Activated T-helper 2 cell treated with anti-CD3 and anti-CD28 coated beads, Interferon-gamma antibody, Interleukin-2, Interleukin-4, amounts not matched to agents 10 μg/mL and 5 μg/mL and 100 μg/mL, durations not matched to agents 14 hours and 24 hours and 36 hours (primary cell): ENCODE results near the gene NINL. TPM values are rescaled to one million over a fixed set of nuclear protein-coding genes. Genes with fewer than 3 reads are reported as not detected.
"Not testable (repeated sequence)": the region's sequence is repeated elsewhere in the genome, so short reads cannot be mapped to it uniquely, and the experiment has no call there.

Experiments
- DNase-seq: peaks from one replicate; pipeline ENCODE4 v3.0.0; 2021; ENCODE audit warnings: low spot score
- H3K27ac Mint-ChIP-seq: one replicate; pipeline ENCODE4 v1.8.0; 2021; ENCODE audit warnings: mixed read lengths
- H3K27me3 Mint-ChIP-seq: one replicate; pipeline ENCODE4 v1.8.0; 2021; ENCODE audit warnings: low read depth, mixed read lengths
- H3K36me3 Mint-ChIP-seq: one replicate; pipeline ENCODE4 v1.8.0; 2021; ENCODE audit warnings: low read depth, mixed read lengths
- H3K4me1 Mint-ChIP-seq: one replicate; pipeline ENCODE4 v1.8.0; 2021; ENCODE audit warnings: low read depth, mixed read lengths
- H3K4me3 Mint-ChIP-seq: one replicate; pipeline ENCODE4 v1.8.0; 2021; ENCODE audit warnings: low read depth, mild to moderate bottlenecking, moderate library complexity, mixed read lengths
- H3K9me3 Mint-ChIP-seq: one replicate; pipeline ENCODE4 v1.8.0; 2021; ENCODE audit warnings: mixed read lengths
- intact Hi-C: fragments of 100-400 bp; cut with micrococcal nuclease; formaldehyde crosslinking; loops from one replicate; pipeline ENCODE4 v1.15.1; 2023
- total RNA-seq: library from RNA; stranded (reverse); gene quantifications from 2 replicates; pipeline ENCODE4 v1.2.3, GENCODE V29; 2022

The NINL gene
- total RNA-seq, 1 donor from 2014 or later, result 6.9 TPM

- H3K27ac Mint-ChIP-seq, result no peak overlapping the region
- no peak for DNase-seq
- intact Hi-C loops, result no loop called here
- H3K9me3 Mint-ChIP-seq, result peaks cover 32% of the 10 kb centered on the region
- no peak overlapping the region for H3K4me3 Mint-ChIP-seq
- H3K27me3 Mint-ChIP-seq, result no peaks in the 10 kb centered on the region
- peaks cover 25% of the 10 kb centered on the region for H3K36me3 Mint-ChIP-seq
- H3K4me1 Mint-ChIP-seq, result no peaks in the 10 kb centered on the region
Observed at GRCh38 chr20:25511183-25511582, 74.1 kb downstream of the NINL start.

GRCh38 chr20:25510721-25511120, 74.6 kb downstream of the NINL start:
- Mint-ChIP-seq H3K4me1 (no peaks in the 10 kb centered on the region), H3K27ac (no peak overlapping the region), H3K36me3 (peaks cover 21% of the 10 kb centered on the region), H3K9me3 (peaks cover 27% of the 10 kb centered on the region), H3K27me3 (no peaks in the 10 kb centered on the region), H3K4me3 (no peak overlapping the region)
- DNase-seq, result no peak
- intact Hi-C loops, result no loop called here

DNA sequence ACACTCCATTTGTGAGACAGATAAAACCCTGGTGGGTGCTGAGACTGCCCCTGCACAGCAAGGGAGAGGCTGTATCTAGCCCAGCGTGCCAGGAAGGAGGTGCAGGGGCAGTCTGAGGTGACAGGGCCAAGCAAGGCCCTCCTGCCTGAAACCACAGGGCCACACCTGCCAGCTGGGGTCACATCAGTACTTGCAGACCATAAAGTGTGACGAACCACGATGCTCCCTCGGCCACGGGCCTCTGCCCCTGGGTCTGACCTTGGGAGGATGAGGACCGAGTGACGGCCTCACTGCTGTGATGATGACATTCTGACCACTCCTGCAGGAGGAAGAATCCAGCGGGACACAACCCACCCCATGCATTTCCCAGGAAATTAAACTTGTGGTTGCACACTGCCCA, 75.1 kb downstream of the NINL start:
- Mint-ChIP-seq H3K4me1 (no peaks in the 10 kb centered on the region), H3K4me3 (no peak overlapping the region), H3K9me3 (peaks cover 23% of the 10 kb centered on the region), H3K36me3 (peaks cover 18% of the 10 kb centered on the region), H3K27me3 (no peaks in the 10 kb centered on the region), H3K27ac (no peak overlapping the region)
- intact Hi-C loops, result no loop called here
- DNase-seq, result no peak

GRCh38 chr20:25509084-25509483, 76.2 kb downstream of the NINL start:
- Mint-ChIP-seq H3K36me3 (peaks cover 11% of the 10 kb centered on the region), H3K27ac (no peak overlapping the region), H3K4me3 (no peak overlapping the region), H3K9me3 (peaks cover 12% of the 10 kb centered on the region), H3K4me1 (no peaks in the 10 kb centered on the region), H3K27me3 (no peaks in the 10 kb centered on the region)
- no peak for DNase-seq
- intact Hi-C loops, result no loop called here

GRCh38 chr20:25508083-25508770, 77.1 kb downstream of the NINL start:
- no peak overlapping the region for H3K27ac Mint-ChIP-seq
- no peak overlapping the region for H3K4me3 Mint-ChIP-seq
- peaks cover 5% of the 10 kb centered on the region for H3K9me3 Mint-ChIP-seq
- intact Hi-C loops, result no loop called here
- H3K27me3 Mint-ChIP-seq, result no peaks in the 10 kb centered on the region
- H3K4me1 Mint-ChIP-seq, result no peaks in the 10 kb centered on the region
- H3K36me3 Mint-ChIP-seq, result peaks cover 4% of the 10 kb centered on the region
- DNase-seq, result no peak

DNA sequence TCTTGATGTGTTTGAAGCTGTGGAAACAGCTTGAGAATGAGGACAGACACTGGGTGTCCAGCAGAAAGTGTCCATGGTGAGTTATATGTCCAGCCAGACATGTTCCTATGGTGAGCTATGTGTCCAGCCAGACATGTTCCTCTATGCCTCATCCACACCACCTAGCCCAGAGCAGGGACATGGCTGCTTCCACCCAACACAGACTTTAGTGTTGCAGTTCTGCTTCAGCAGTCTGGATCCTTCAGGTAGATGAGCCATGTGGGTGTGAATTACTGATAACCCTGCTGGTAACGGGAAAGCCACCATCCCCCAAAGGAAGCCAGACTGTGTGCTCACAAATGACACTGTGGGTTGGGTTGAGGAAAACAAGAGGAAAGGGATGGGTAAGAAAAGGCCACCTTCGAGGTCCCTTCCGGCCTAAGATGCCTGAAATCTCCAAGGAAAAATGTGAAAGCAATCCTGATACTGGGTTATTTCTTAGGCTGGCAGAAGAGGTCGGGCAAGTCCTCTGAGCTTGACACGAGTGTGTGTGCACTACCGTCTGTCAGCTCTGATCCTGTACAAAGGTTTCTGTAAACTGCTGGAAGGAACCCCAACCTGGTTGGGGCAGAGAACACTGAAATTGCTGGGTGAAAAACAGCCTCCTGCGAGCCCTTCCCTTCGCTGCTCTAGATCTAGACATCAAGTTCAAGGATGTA, 77.8 kb downstream of the NINL start:
- Mint-ChIP-seq H3K4me1 (no peaks in the 10 kb centered on the region), H3K9me3 (no peaks in the 10 kb centered on the region), H3K4me3 (no peak overlapping the region), H3K27me3 (no peaks in the 10 kb centered on the region), H3K36me3 (no peaks in the 10 kb centered on the region), H3K27ac (no peak overlapping the region)
- intact Hi-C loops, result no loop called here
- no peak for DNase-seq

GRCh38 chr20:25504366-25505135, 80.8 kb downstream of the NINL start:
- DNase-seq, result no peak
- Mint-ChIP-seq H3K4me3 (no peak overlapping the region), H3K4me1 (no peaks in the 10 kb centered on the region), H3K36me3 (no peaks in the 10 kb centered on the region), H3K27ac (no peak overlapping the region), H3K9me3 (no peaks in the 10 kb centered on the region), H3K27me3 (no peaks in the 10 kb centered on the region)
- intact Hi-C loops, result no loop called here

- no peak overlapping the region for H3K27ac Mint-ChIP-seq
- no peaks in the 10 kb centered on the region for H3K36me3 Mint-ChIP-seq
Observed at GRCh38 chr20:25503936-25504335, 81.4 kb downstream of the NINL start.

DNA sequence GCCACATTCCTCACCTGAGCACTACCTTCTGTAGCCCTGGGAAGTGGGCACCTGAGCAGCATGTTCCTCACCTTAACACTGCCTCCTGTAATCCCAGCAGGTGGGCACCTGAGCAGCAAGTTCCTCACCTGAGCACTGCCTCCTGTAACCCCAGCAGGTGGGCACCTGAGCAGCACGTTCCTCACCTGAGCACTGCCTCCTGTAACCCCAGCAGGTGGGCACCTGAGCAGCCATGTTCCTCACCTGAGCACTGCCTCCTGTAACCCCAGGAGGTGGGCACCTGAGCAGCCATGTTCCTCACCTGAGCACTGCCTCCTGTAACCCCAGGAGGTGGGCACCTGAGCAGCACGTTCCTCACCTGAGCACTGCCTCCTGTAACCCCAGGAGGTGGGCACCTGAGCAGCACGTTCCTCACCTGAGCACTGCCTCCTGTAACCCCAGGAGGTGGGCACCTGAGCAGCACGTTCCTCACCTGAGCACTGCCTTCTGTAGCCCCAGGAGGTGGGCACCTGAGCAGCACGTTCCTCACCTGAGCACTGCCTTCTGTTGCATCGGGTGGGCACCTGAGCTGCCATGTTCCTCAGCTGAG, 82.2 kb downstream of the NINL start:
- H3K9me3 Mint-ChIP-seq, H3K4me1 Mint-ChIP-seq, H3K27me3 Mint-ChIP-seq, H3K27ac Mint-ChIP-seq, DNase-seq, H3K36me3 Mint-ChIP-seq, intact Hi-C loops, H3K4me3 Mint-ChIP-seq: not testable (repeated sequence)

More at GRCh38 chr20:25503936-25504335, 81.4 kb downstream of the NINL start:
- Mint-ChIP-seq H3K27me3 (no peaks in the 10 kb centered on the region), H3K4me1 (no peaks in the 10 kb centered on the region), H3K9me3 (no peaks in the 10 kb centered on the region), H3K4me3 (no peak overlapping the region)
- DNase-seq, result no peak
- intact Hi-C loops, result no loop called here

- H3K36me3 Mint-ChIP-seq, result no peaks in the 10 kb centered on the region
- no peak overlapping the region for H3K4me3 Mint-ChIP-seq
- intact Hi-C loops, result no loop called here
- H3K9me3 Mint-ChIP-seq, result no peaks in the 10 kb centered on the region
- H3K4me1 Mint-ChIP-seq, result no peaks in the 10 kb centered on the region
- no peak overlapping the region for H3K27ac Mint-ChIP-seq
- H3K27me3 Mint-ChIP-seq, result no peaks in the 10 kb centered on the region
- DNase-seq, result no peak
Observed at GRCh38 chr20:25500880-25501351, 84.4 kb downstream of the NINL start.

DNA sequence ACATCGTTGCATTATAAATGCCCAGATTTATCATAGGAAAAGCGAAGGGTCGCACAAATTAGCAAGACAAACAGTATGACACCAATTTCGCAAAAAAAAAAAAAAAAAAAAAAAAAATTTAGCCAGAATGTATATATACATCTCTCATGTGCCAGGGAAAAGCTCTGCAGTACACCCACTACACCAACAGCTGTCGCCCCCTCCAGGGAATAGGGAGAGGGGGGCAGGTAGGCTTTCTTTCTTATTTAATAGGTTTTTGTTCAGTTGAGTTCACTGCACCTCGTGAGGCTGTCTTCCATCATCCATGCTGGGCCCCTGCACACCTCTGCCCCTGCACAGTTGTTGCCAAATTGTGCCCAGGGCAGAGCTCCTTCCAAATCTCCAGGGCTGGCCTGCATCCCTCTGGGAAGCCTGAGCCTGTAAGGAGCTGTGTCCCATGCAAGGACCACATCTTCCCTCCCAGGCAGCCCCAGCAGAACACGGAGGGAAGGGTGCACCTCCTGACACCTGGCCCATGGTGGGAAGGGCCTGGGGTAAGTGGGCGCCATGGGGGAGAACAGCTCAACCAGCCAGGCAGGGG, 85.4 kb downstream of the NINL start:
- no peaks in the 10 kb centered on the region for H3K9me3 Mint-ChIP-seq
- no peaks in the 10 kb centered on the region for H3K36me3 Mint-ChIP-seq
- DNase-seq, result no peak
- no peaks in the 10 kb centered on the region for H3K4me1 Mint-ChIP-seq
- intact Hi-C loops, result no loop called here
- H3K27ac Mint-ChIP-seq, result no peak overlapping the region
- H3K27me3 Mint-ChIP-seq, result no peaks in the 10 kb centered on the region
- H3K4me3 Mint-ChIP-seq, result no peak overlapping the region

GRCh38 chr20:25499031-25499430, 86.3 kb downstream of the NINL start:
- Mint-ChIP-seq H3K27me3 (no peaks in the 10 kb centered on the region), H3K9me3 (no peaks in the 10 kb centered on the region), H3K27ac (no peak overlapping the region), H3K4me1 (no peaks in the 10 kb centered on the region), H3K36me3 (no peaks in the 10 kb centered on the region), H3K4me3 (no peak overlapping the region)
- intact Hi-C loops, result no loop called here
- no peak for DNase-seq
